Ectodermal cell (in vitro differentiated cells): ENCODE results near the gene ARHGEF11.

ENCODE experiments used
- H3K27ac ChIP-seq: 2 replicates; pipeline ENCODE4 v1.7.0; 2013; ENCODE audit warnings: mild to moderate bottlenecking, low read depth, low read length; ENCODE audit not compliant: insufficient read depth, poor library complexity, severe bottlenecking
- H3K27me3 ChIP-seq: 2 replicates; pipeline ENCODE4 v1.7.0; 2013; ENCODE audit warnings: mild to moderate bottlenecking, low read length; ENCODE audit not compliant: insufficient read depth, control insufficient read depth, poor library complexity, severe bottlenecking
- H3K36me3 ChIP-seq: one replicate; pipeline ENCODE4 v1.7.0; 2013; ENCODE audit warnings: low read length; ENCODE audit not compliant: control insufficient read depth, insufficient read depth
- H3K4me1 ChIP-seq: one replicate; pipeline ENCODE4 v1.7.0; 2013; ENCODE audit warnings: low read length; ENCODE audit not compliant: control insufficient read depth, insufficient read depth
- H3K4me3 ChIP-seq: 2 replicates; pipeline ENCODE4 v1.7.0; 2013; ENCODE audit warnings: low read depth, low read length, control low read depth; ENCODE audit not compliant: insufficient read depth
- H3K9me3 ChIP-seq: 2 replicates; pipeline ENCODE4 v1.7.0; 2013; ENCODE audit warnings: mild to moderate bottlenecking, low read length, moderate library complexity; ENCODE audit not compliant: control insufficient read depth
- WGBS, 2 experiments: methylation state at CpG; one replicate each; pipeline ENCODE4 v1.1.7; 2013; ENCODE audit warnings: missing lambda C conversion rate in 2 of 2; 5-methylcytosine and 5-hydroxymethylcytosine counted together

ARHGEF11 gene

GRCh38 chr1:156959414-156959813, 86.1 kb downstream of the ARHGEF11 start:
- peaks cover 57% of the 10 kb centered on the region for H3K36me3 ChIP-seq
- H3K27me3 ChIP-seq = no peaks in the 10 kb centered on the region
- H3K4me1 ChIP-seq = no peaks in the 10 kb centered on the region
- no peak overlapping the region for H3K27ac ChIP-seq
- 90 to 94% methylated on average over 2 of the region's 2 CpGs for WGBS, 2 experiments
- no peak overlapping the region for H3K4me3 ChIP-seq
- no peaks in the 10 kb centered on the region for H3K9me3 ChIP-seq

- no peaks in the 10 kb centered on the region for H3K9me3 ChIP-seq
- no peak overlapping the region for H3K4me3 ChIP-seq
- H3K4me1 ChIP-seq = no peaks in the 10 kb centered on the region
- 91 to 96% methylated on average over 2 of the region's 2 CpGs for WGBS, 2 experiments
- no peak overlapping the region for H3K27ac ChIP-seq
- H3K27me3 ChIP-seq = no peaks in the 10 kb centered on the region
- H3K36me3 ChIP-seq = peaks cover 57% of the 10 kb centered on the region
These were observed 87.3 kb downstream of the ARHGEF11 start for GRCh38 chr1:156958247-156958714.

GRCh38 chr1:156957634-156958033, 87.9 kb downstream of the ARHGEF11 start:
- 94 to 99% methylated on average over 3 of the region's 3 CpGs for WGBS, 2 experiments
- H3K27ac ChIP-seq = no peak overlapping the region
- H3K36me3 ChIP-seq = peaks cover 57% of the 10 kb centered on the region
- no peaks in the 10 kb centered on the region for H3K4me1 ChIP-seq
- no peak overlapping the region for H3K4me3 ChIP-seq
- no peaks in the 10 kb centered on the region for H3K27me3 ChIP-seq
- H3K9me3 ChIP-seq = no peaks in the 10 kb centered on the region

- Histone ChIP-seq H3K27ac (no peak overlapping the region), H3K27me3 (no peaks in the 10 kb centered on the region), H3K36me3 (peaks cover 56% of the 10 kb centered on the region), H3K4me3 (no peak overlapping the region), H3K9me3 (no peaks in the 10 kb centered on the region), H3K4me1 (no peaks in the 10 kb centered on the region)
- WGBS, 2 experiments = 90 to 94% methylated on average over 10 of the region's 10 CpGs
These were observed 89.2 kb downstream of the ARHGEF11 start for GRCh38 chr1:156956333-156956732.

- H3K4me3 ChIP-seq = no peak overlapping the region
- no peaks in the 10 kb centered on the region for H3K4me1 ChIP-seq
- H3K9me3 ChIP-seq = no peaks in the 10 kb centered on the region
- peaks cover 63% of the 10 kb centered on the region for H3K36me3 ChIP-seq
- WGBS, 2 experiments = 94 to 100% methylated on average over 2 of the region's 2 CpGs
- H3K27me3 ChIP-seq = no peaks in the 10 kb centered on the region
- no peak overlapping the region for H3K27ac ChIP-seq
These were observed 92.0 kb downstream of the ARHGEF11 start for GRCh38 chr1:156953571-156953970.

- no peak overlapping the region for H3K27ac ChIP-seq
- H3K4me3 ChIP-seq = no peak overlapping the region
- H3K27me3 ChIP-seq = no peaks in the 10 kb centered on the region
- peaks cover 56% of the 10 kb centered on the region for H3K36me3 ChIP-seq
- no peaks in the 10 kb centered on the region for H3K9me3 ChIP-seq
- H3K4me1 ChIP-seq = no peaks in the 10 kb centered on the region
- 95 to 97% methylated on average over 5 of the region's 5 CpGs for WGBS, 2 experiments
These were observed 94.2 kb downstream of the ARHGEF11 start for GRCh38 chr1:156951371-156951770.

GRCh38 chr1:156949127-156949526, 96.4 kb downstream of the ARHGEF11 start:
- Histone ChIP-seq H3K36me3 (peaks cover 60% of the 10 kb centered on the region), H3K27ac (no peak overlapping the region)
- WGBS, 2 experiments = 88 to 89% methylated on average over 5 of the region's 5 CpGs

GRCh38 chr1:156948708-156949107, 96.8 kb downstream of the ARHGEF11 start:
- Histone ChIP-seq H3K27ac (no peak overlapping the region), H3K36me3 (peaks cover 64% of the 10 kb centered on the region), H3K4me3 (no peak overlapping the region), H3K4me1 (no peaks in the 10 kb centered on the region), H3K27me3 (no peaks in the 10 kb centered on the region), H3K9me3 (no peaks in the 10 kb centered on the region)
- WGBS, 2 experiments = 80 to 83% methylated on average over 4 of the region's 4 CpGs

More at GRCh38 chr1:156949127-156949526, 96.4 kb downstream of the ARHGEF11 start:
- Histone ChIP-seq H3K4me1 (no peaks in the 10 kb centered on the region), H3K4me3 (no peak overlapping the region), H3K27me3 (no peaks in the 10 kb centered on the region), H3K9me3 (no peaks in the 10 kb centered on the region)

- no peak overlapping the region for H3K4me3 ChIP-seq
- H3K4me1 ChIP-seq = no peaks in the 10 kb centered on the region
- 96% methylated on average over 17 of the region's 17 CpGs for WGBS, 2 experiments
- peaks cover 69% of the 10 kb centered on the region for H3K36me3 ChIP-seq
- H3K9me3 ChIP-seq = no peaks in the 10 kb centered on the region
- H3K27me3 ChIP-seq = no peaks in the 10 kb centered on the region
- no peak overlapping the region for H3K27ac ChIP-seq
These were observed 97.6 kb downstream of the ARHGEF11 start for GRCh38 chr1:156947818-156948525.

GRCh38 chr1:156947127-156947526, 98.4 kb downstream of the ARHGEF11 start:
- H3K4me3 ChIP-seq = no peak overlapping the region
- 96 to 97% methylated on average over 9 of the region's 9 CpGs for WGBS, 2 experiments
- no peaks in the 10 kb centered on the region for H3K9me3 ChIP-seq
- H3K27ac ChIP-seq = no peak overlapping the region
- H3K27me3 ChIP-seq = no peaks in the 10 kb centered on the region
- H3K36me3 ChIP-seq = peaks cover 75% of the 10 kb centered on the region
- H3K4me1 ChIP-seq = no peaks in the 10 kb centered on the region
